HCT116 (cell line): ENCODE data around the gene HAPLN2. TPM values are rescaled to one million over a fixed set of nuclear protein-coding genes. Genes with fewer than 3 reads are reported as not detected.

Source experiments
- ATAC-seq: fragments of 200-7000 bp; cut with Tn5 transposase; 2 replicates; pipeline ENCODE4 v1.9.1; 2020; ENCODE audit warnings: mild to moderate bottlenecking, moderate library complexity
- BruUV-seq: library from RNA; stranded (reverse); fragments of 400-500 nt; replicated peaks from 2 replicates; lab custom pipeline; 2021; lab: Mats Ljungman, UMichigan
- CTCF ChIA-PET: fragments of 300-600 bp; sonication (Branson Sonifier 250); formaldehyde crosslinking; loops from one replicate; lab custom pipeline; 2021; ENCODE audit warnings: antibody characterized with exemption; lab: Charles Lee
- POLR2A ChIA-PET: fragments of 300-600, 350-600 bp; sonication (Branson Sonifier 250); formaldehyde crosslinking; loops from one replicate; lab custom pipeline; 2021; ENCODE audit warnings: antibody characterized with exemption; lab: Charles Lee
- RAD21 ChIA-PET, 2 experiments: fragments of 300-600 bp; sonication (Branson Sonifier 250); formaldehyde crosslinking; loops; one replicate each; lab custom pipeline; 2023; ENCODE audit warnings: low total read pairs in 2 of 2; ENCODE audit not compliant: uncharacterized antibody in 2 of 2, unreplicated experiment in 2 of 2, low non-redundant PET in 1 of 2; lab: Charles Lee
- DNase-seq: peaks from one replicate; pipeline ENCODE4 v3.0.0-alpha.2; 2010; ENCODE audit warnings: low read depth, low spot score
- H2AFZ ChIP-seq: fragments of 200-600 bp; shearing (Covaris generic), sonication (generic); 2 replicates; pipeline ENCODE4 v1.6.1; 2017; ENCODE audit warnings: low read depth, mixed run types, mixed read lengths, antibody characterized with exemption, low read length; ENCODE audit not compliant: poor library complexity, severe bottlenecking
- H3K27ac ChIP-seq: 2 replicates; pipeline ENCODE4 v1.5.1; 2012; ENCODE audit warnings: low read depth, low read length
- H3K27me3 ChIP-seq: fragments of 200-600 bp; sonication (generic); 2 replicates; pipeline ENCODE4 v1.6.1; 2016; ENCODE audit warnings: mixed run types, low read length, mixed read lengths; ENCODE audit not compliant: insufficient read depth
- H3K36me3 ChIP-seq, 2 experiments: fragments of 200-500 bp in 1 of 2; fragments of 200-600 bp in 1 of 2; sonication (Bioruptor generic) in 1 of 2; sonication (generic) in 1 of 2; 2 replicates each; pipeline versions ENCODE4 v1.5.1 to v1.6.1; 2014 to 2016; ENCODE audit warnings: low read length in 2 of 2, inconsistent platforms in 1 of 2, mixed read lengths in 1 of 2, mixed run types in 1 of 2; ENCODE audit not compliant: insufficient read depth in 2 of 2, control insufficient read depth in 1 of 2
- H3K4me1 ChIP-seq, 2 experiments: fragments of 200-600 bp in 1 of 2; sonication (generic) in 1 of 2; 2 replicates each; pipeline versions ENCODE4 v1.5.1 to v1.6.1; 2012 to 2017; ENCODE audit warnings: low read length in 2 of 2, inconsistent platforms in 1 of 2, mild to moderate bottlenecking in 1 of 2, mixed read lengths in 1 of 2, mixed run types in 1 of 2, moderate library complexity in 1 of 2; ENCODE audit not compliant: insufficient read depth in 2 of 2, control insufficient read depth in 1 of 2
- H3K4me2 ChIP-seq: fragments of 200-600 bp; sonication (generic); 2 replicates; pipeline ENCODE4 v1.6.1; 2017; ENCODE audit warnings: mixed run types, low read length, mixed read lengths
- H3K4me3 ChIP-seq, 2 experiments: fragments of 200-600 bp in 1 of 2; sonication (generic) in 1 of 2; replicated peaks in 1 of 2; 2 replicates each; pipeline ENCODE4 v1.5.1; 2011 to 2016; ENCODE audit warnings: low read length in 2 of 2, control low read depth in 1 of 2, low read depth in 1 of 2, mild to moderate bottlenecking in 1 of 2, mixed read lengths in 1 of 2, mixed run types in 1 of 2
- H3K79me2 ChIP-seq: fragments of 200-600 bp; sonication (generic); 2 replicates; pipeline ENCODE4 v1.6.1; 2017; ENCODE audit warnings: mild to moderate bottlenecking, mixed run types, low read length, moderate library complexity, mixed read lengths; ENCODE audit not compliant: insufficient read depth
- H3K9ac ChIP-seq: fragments of 200-600 bp; sonication (generic); 2 replicates; pipeline ENCODE4 v1.6.1; 2016; ENCODE audit warnings: low read length, mixed read lengths
- H3K9me2 ChIP-seq: fragments of 200-600 bp; sonication (generic), shearing (Covaris generic); 2 replicates; pipeline ENCODE4 v1.6.1; 2017; ENCODE audit warnings: mixed run types, mild to moderate bottlenecking, moderate library complexity; ENCODE audit not compliant: insufficient read depth
- H3K9me3 ChIP-seq, 2 experiments: fragments of 200-500 bp in 1 of 2; fragments of 200-600 bp in 1 of 2; sonication (Bioruptor generic) in 1 of 2; sonication (generic) in 1 of 2; 2 replicates each; pipeline ENCODE4 v1.6.1; 2014 to 2017; ENCODE audit warnings: low read length in 2 of 2, mixed read lengths in 2 of 2, inconsistent platforms in 1 of 2, low read depth in 1 of 2, mild to moderate bottlenecking in 1 of 2, mixed run types in 1 of 2, moderate library complexity in 1 of 2; ENCODE audit not compliant: control insufficient read depth in 1 of 2, insufficient read depth in 1 of 2
- H4K20me1 ChIP-seq: fragments of 200-600 bp; sonication (generic), shearing (Covaris generic); 2 replicates; pipeline ENCODE4 v1.6.1; 2017; ENCODE audit warnings: mixed run types, mild to moderate bottlenecking, moderate library complexity; ENCODE audit not compliant: insufficient read depth
- ELF1 ChIP-seq: IDR thresholded peaks from 2 replicates; pipeline ENCODE4 v1.6.1; 2012; ENCODE audit warnings: low read depth, borderline replicate concordance
- EZH2 ChIP-seq: fragments of 200-600 bp; sonication (generic); IDR thresholded peaks from 2 replicates; pipeline ENCODE4 v1.6.1; 2017; ENCODE audit warnings: antibody characterized with exemption, mixed run types
- FOSL1 ChIP-seq: IDR thresholded peaks from 2 replicates; pipeline ENCODE4 v1.6.1; 2012; ENCODE audit warnings: low read depth
- POLR2A ChIP-seq: IDR thresholded peaks from 2 replicates; pipeline ENCODE4 v1.7.0; 2011; ENCODE audit warnings: borderline replicate concordance; ENCODE audit not compliant: insufficient read depth, insufficient read length; ENCODE audit errors: extremely low read depth
- POLR2AphosphoS5 ChIP-seq: IDR thresholded peaks from 2 replicates; pipeline ENCODE4 v1.6.1; 2011; ENCODE audit warnings: mild to moderate bottlenecking, low read depth, low read length, moderate library complexity
- SIN3A ChIP-seq: IDR thresholded peaks from 2 replicates; pipeline ENCODE4 v1.6.1; 2012; ENCODE audit warnings: low read depth
- SP1 ChIP-seq: IDR thresholded peaks from 2 replicates; pipeline ENCODE4 v1.6.1; 2012; ENCODE audit warnings: low read depth
- TCF7L2 ChIP-seq: IDR thresholded peaks from 2 replicates; pipeline ENCODE4 v1.7.0; 2011; ENCODE audit warnings: borderline replicate concordance, inconsistent platforms; ENCODE audit not compliant: insufficient read depth, insufficient read length; ENCODE audit errors: extremely low read depth
- ZFX ChIP-seq: fragments of 450-650 bp; IDR thresholded peaks from 2 replicates; pipeline ENCODE4 v1.6.1; 2017
- ZNF274 ChIP-seq: fragments of 200-500 bp; sonication (Bioruptor generic); IDR thresholded peaks from 2 replicates; pipeline ENCODE4 v1.6.1; 2014; ENCODE audit warnings: mild to moderate bottlenecking, low read depth, low read length, inconsistent platforms
- intact Hi-C: fragments of 100-400 bp; cut with micrococcal nuclease; formaldehyde crosslinking; loops from 2 replicates; pipeline ENCODE4 v1.10.0; 2022
- total RNA-seq: library from RNA; stranded (reverse); gene quantifications from one replicate; pipeline ENCODE4 v1.2.1, GENCODE V29; 2021; ENCODE audit not compliant: unreplicated experiment
- TF ChIP-seq, protein P1 (sequence below): IDR thresholded peaks from 2 replicates; pipeline ENCODE4 v1.6.1; 2012; ENCODE audit warnings: low read depth

HAPLN2 gene
- total RNA-seq, 1 experiment from 2014 or later: 0.54 TPM

- Histone ChIP-seq H3K4me2 (no peak overlapping the region), H2AFZ (no peak overlapping the region), H3K9me3 (no peaks in the 10 kb centered on the region), H3K36me3 (no peaks in the 10 kb centered on the region), H3K4me3 (no peak overlapping the region), H3K27me3 (no peaks in the 10 kb centered on the region), H3K9me2 (no peaks in the 10 kb centered on the region), H3K27ac (no peak overlapping the region), H3K9ac (no peak overlapping the region), H4K20me1 (no peaks in the 10 kb centered on the region), H3K79me2 (no peaks in the 10 kb centered on the region), H3K4me1 (peaks cover 3 to 7% of the 10 kb centered on the region in 2 experiments; a peak in 2 of 4 replicates)
- no peak for ATAC-seq
- no TSS peak for BruUV-seq
- ChIA-PET RAD21 (no interaction called here), CTCF (interaction anchor here (1.2 to 5.5 kb wide), 3 partner anchors 10 to 76 kb away, joined by 3 to 33 read pairs (median 3); partner anchors contain the start of genes BCAN and NES), POLR2A (no interaction called here)
- no peak for DNase-seq
- TF ChIP-seq SIN3A (no peak), FOSL1 (no peak), SP1 (no peak), ZNF274 (no peak), ZFX (no peak), ELF1 (no peak), TCF7L2 (no peak), EZH2 (no peak), POLR2A (no peak), POLR2AphosphoS5 (no peak)
- TF ChIP-seq, protein P1, sequence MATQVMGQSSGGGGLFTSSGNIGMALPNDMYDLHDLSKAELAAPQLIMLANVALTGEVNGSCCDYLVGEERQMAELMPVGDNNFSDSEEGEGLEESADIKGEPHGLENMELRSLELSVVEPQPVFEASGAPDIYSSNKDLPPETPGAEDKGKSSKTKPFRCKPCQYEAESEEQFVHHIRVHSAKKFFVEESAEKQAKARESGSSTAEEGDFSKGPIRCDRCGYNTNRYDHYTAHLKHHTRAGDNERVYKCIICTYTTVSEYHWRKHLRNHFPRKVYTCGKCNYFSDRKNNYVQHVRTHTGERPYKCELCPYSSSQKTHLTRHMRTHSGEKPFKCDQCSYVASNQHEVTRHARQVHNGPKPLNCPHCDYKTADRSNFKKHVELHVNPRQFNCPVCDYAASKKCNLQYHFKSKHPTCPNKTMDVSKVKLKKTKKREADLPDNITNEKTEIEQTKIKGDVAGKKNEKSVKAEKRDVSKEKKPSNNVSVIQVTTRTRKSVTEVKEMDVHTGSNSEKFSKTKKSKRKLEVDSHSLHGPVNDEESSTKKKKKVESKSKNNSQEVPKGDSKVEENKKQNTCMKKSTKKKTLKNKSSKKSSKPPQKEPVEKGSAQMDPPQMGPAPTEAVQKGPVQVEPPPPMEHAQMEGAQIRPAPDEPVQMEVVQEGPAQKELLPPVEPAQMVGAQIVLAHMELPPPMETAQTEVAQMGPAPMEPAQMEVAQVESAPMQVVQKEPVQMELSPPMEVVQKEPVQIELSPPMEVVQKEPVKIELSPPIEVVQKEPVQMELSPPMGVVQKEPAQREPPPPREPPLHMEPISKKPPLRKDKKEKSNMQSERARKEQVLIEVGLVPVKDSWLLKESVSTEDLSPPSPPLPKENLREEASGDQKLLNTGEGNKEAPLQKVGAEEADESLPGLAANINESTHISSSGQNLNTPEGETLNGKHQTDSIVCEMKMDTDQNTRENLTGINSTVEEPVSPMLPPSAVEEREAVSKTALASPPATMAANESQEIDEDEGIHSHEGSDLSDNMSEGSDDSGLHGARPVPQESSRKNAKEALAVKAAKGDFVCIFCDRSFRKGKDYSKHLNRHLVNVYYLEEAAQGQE: no peak
- intact Hi-C loops: loop anchor here (10.0 kb wide), 1 partner anchor 295 kb away; the partner anchor contains the start of gene LRRC71
Measured at GRCh38 chr1:156629823-156630449, 10.7 kb downstream of the HAPLN2 start.
